Caco-2 (cell line): ENCODE results near the gene MAP1B. TPM values are rescaled to one million over a fixed set of nuclear protein-coding genes. Genes with fewer than 3 reads are reported as not detected.

Experiments
- BruUV-seq: library from RNA; stranded (reverse); fragments of 400-500 nt; replicated peaks from 2 replicates; lab custom pipeline; 2021; lab: Mats Ljungman, UMichigan
- CTCF ChIA-PET: fragments of 300-600 bp; sonication (Branson Sonifier 250); formaldehyde crosslinking; loops from one replicate; lab custom pipeline; 2022; ENCODE audit warnings: antibody characterized with exemption; lab: Charles Lee
- POLR2A ChIA-PET: fragments of 300-600 bp; sonication (Branson Sonifier 250); formaldehyde crosslinking; loops from one replicate; lab custom pipeline; 2022; ENCODE audit warnings: antibody characterized with exemption; lab: Charles Lee
- DNase-seq, 2 experiments: peaks; one replicate each; pipeline versions ENCODE4 v3.0.0 to v3.0.0-alpha.2; 2020 to 2022
- H3K27me3 ChIP-seq: replicated peaks from 2 replicates; pipeline ENCODE4 v1.6.0; 2011; ENCODE audit warnings: low read length; ENCODE audit not compliant: control insufficient read depth, insufficient read depth
- H3K36me3 ChIP-seq: 2 replicates; pipeline ENCODE4 v1.5.1; 2011; ENCODE audit warnings: low read length; ENCODE audit not compliant: control insufficient read depth, insufficient read depth
- H3K4me1 ChIP-seq: fragments of 250-450 bp; sonication (Bioruptor Pico); 2 replicates; pipeline ENCODE4 v1.5.1; 2020; ENCODE audit warnings: mild to moderate bottlenecking
- H3K4me3 ChIP-seq: 2 replicates; pipeline ENCODE4 v1.5.1; 2011; ENCODE audit warnings: low read depth, mild to moderate bottlenecking, control low read depth, low read length
- H3K9me3 ChIP-seq: fragments of 250-450 bp; sonication (Bioruptor Pico); 2 replicates; pipeline ENCODE4 v1.5.1; 2020; ENCODE audit warnings: mild to moderate bottlenecking, moderate library complexity
- H3K27ac Mint-ChIP-seq: one replicate; pipeline ENCODE4 v1.8.0; 2022; ENCODE audit warnings: mixed read lengths; ENCODE audit not compliant: unreplicated experiment
- H3K27me3 Mint-ChIP-seq: one replicate; pipeline ENCODE4 v1.8.0; 2022; ENCODE audit warnings: mixed read lengths; ENCODE audit not compliant: insufficient read depth, unreplicated experiment
- H3K36me3 Mint-ChIP-seq: one replicate; pipeline ENCODE4 v1.8.0; 2022; ENCODE audit warnings: mild to moderate bottlenecking, mixed read lengths; ENCODE audit not compliant: insufficient read depth, unreplicated experiment
- H3K4me1 Mint-ChIP-seq: one replicate; pipeline ENCODE4 v1.8.0; 2022; ENCODE audit warnings: low read depth, mixed read lengths; ENCODE audit not compliant: unreplicated experiment
- H3K4me3 Mint-ChIP-seq: one replicate; pipeline ENCODE4 v1.8.0; 2022; ENCODE audit warnings: mild to moderate bottlenecking, moderate library complexity, mixed read lengths; ENCODE audit not compliant: unreplicated experiment
- H3K9me3 Mint-ChIP-seq: one replicate; pipeline ENCODE4 v1.8.0; 2022; ENCODE audit warnings: mixed read lengths; ENCODE audit not compliant: unreplicated experiment
- intact Hi-C: fragments of 100-400 bp; cut with micrococcal nuclease; formaldehyde crosslinking; loops from one replicate; pipeline ENCODE4 v1.10.0; 2022; ENCODE audit not compliant: unreplicated experiment
- total RNA-seq: library from RNA; stranded (reverse); gene quantifications from 2 replicates; pipeline ENCODE4 v1.2.3, GENCODE V29; 2022
- TF ChIP-seq, protein P1 (sequence below), 2 experiments: fragments of 200-600 bp in 1 of 2; IDR thresholded peaks; 1 replicate in 1 of 2; 2 replicates in 1 of 2; pipeline versions ENCODE4 v1.5.1 to v1.8.0; 2011 to 2022; ENCODE audit warnings: antibody characterized with exemption in 1 of 2, control low read depth in 1 of 2, inconsistent platforms in 1 of 2, low read depth in 1 of 2, low read length in 1 of 2, mild to moderate bottlenecking in 1 of 2, moderate library complexity in 1 of 2; ENCODE audit not compliant: insufficient read depth in 1 of 2, severe bottlenecking in 1 of 2, unreplicated experiment in 1 of 2

Gene MAP1B
- total RNA-seq, 1 experiment from 2014 or later: 0.66 TPM

DNA sequence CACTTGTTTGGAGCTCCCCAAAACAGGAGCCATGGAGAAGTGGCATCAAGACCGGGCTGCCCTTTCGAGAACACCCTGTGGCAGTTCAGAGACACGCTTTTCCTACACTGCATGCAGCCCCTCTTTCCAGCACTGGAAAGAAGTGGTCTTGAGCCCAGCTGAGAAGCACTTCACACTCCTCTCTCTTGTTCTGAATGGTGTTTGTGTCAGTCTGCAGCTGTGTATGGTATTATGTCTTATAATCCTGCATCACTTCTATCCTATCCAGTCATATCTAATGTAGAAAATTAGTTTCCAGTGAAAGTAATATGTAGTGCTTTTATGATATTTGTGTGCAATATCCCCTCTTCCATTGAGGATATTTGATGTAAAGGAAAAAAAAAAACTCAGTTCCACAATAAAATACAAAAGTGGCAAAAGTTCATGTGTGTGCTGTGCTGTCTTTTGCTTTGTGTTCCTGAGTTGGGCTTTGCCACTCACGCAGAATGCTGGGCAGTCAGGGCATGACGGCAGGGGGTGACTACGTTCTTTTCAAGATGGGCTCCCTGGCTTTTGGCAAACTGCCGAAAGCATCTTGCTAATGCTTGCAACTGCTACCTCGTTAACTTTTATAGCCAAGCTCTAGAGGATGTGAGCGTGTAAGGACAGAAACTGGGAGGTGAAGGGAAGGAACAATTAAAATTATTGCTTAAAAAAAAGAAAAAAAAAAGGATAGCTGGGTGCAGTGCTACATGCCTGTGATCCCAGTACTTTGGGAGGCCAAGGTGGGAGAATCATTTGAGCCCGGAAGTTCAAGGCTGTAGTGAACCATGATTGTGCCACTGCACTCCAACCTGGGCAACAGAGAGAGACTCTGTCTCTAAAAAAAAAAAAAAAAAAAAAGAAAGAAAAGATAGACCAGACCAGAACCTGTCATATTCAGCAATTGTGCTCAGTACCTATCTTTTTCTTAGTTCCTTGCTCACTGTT, 102.2 kb downstream of the MAP1B start:
- Histone ChIP-seq H3K4me1 (no peaks in the 10 kb centered on the region), H3K27me3 (no peaks in the 10 kb centered on the region), H3K4me3 (no peak overlapping the region), H3K9me3 (no peaks in the 10 kb centered on the region), H3K36me3 (no peaks in the 10 kb centered on the region)
- Mint-ChIP-seq H3K36me3 (no peaks in the 10 kb centered on the region), H3K9me3 (no peaks in the 10 kb centered on the region), H3K27ac (no peak overlapping the region), H3K4me1 (peaks cover 8% of the 10 kb centered on the region), H3K4me3 (no peak overlapping the region), H3K27me3 (no peaks in the 10 kb centered on the region)
- intact Hi-C loops: no loop called here
- ChIA-PET CTCF (interaction anchor here (0.5 kb wide), 1 partner anchor 887 kb away, joined by 3 read pairs; no protein-coding TSS in a partner anchor), POLR2A (no interaction called here)
- DNase-seq: no peak
- TF ChIP-seq, protein P1, sequence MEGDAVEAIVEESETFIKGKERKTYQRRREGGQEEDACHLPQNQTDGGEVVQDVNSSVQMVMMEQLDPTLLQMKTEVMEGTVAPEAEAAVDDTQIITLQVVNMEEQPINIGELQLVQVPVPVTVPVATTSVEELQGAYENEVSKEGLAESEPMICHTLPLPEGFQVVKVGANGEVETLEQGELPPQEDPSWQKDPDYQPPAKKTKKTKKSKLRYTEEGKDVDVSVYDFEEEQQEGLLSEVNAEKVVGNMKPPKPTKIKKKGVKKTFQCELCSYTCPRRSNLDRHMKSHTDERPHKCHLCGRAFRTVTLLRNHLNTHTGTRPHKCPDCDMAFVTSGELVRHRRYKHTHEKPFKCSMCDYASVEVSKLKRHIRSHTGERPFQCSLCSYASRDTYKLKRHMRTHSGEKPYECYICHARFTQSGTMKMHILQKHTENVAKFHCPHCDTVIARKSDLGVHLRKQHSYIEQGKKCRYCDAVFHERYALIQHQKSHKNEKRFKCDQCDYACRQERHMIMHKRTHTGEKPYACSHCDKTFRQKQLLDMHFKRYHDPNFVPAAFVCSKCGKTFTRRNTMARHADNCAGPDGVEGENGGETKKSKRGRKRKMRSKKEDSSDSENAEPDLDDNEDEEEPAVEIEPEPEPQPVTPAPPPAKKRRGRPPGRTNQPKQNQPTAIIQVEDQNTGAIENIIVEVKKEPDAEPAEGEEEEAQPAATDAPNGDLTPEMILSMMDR (IDR thresholded peaks at IDR 0.05; ENCODE audit: insufficient read depth in 1 of 2, low read depth in 1 of 2, low read length in 1 of 2, severe bottlenecking in 1 of 2, unreplicated experiment in 1 of 2): no peak
- BruUV-seq: no TSS peak

DNA sequence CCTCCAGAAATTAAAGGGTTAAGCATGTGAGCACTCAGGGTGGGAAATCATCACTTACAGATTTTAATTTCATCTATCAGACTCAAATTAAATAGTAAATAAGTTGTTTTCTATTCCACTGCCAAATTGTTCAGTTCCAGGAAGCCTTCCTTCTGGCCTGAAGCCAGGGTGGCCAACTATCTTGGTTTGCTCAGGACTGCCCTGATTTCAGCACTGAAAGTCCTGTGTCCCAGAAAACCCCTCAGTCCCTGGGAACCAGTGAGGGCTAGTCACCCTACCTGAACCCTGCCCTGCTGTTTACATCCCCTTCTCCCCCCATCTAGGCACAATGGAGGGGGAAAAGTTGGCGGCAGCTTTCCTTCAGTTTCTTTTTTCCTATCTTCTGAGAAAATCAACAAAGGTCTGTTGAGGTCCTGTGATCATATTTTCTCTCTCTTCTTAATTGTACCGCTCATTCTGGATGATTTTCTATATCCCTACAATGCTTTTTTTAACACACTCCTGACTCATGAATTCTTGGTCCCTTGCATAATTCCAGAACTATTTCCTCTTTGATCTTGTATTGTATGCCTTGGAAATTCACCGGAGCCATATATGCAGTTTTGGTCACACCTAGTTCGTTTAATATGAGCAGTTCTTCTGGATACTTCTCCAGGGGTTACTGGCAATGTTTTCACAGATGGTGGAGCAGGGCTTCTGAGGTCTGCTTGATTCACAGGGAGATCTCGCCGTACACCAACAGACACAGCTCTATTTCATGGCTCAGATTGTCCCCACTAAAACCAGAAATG, 103.8 kb downstream of the MAP1B start:
- CTCF ChIA-PET: no interaction called here
- TF ChIP-seq, protein P1 (IDR thresholded peaks at IDR 0.05; ENCODE audit: insufficient read depth in 1 of 2, low read depth in 1 of 2, low read length in 1 of 2, severe bottlenecking in 1 of 2, unreplicated experiment in 1 of 2): no peak
- Mint-ChIP-seq H3K4me3 (no peak overlapping the region), H3K27ac (no peak overlapping the region), H3K9me3 (no peaks in the 10 kb centered on the region), H3K4me1 (peaks cover 8% of the 10 kb centered on the region), H3K36me3 (no peaks in the 10 kb centered on the region), H3K27me3 (no peaks in the 10 kb centered on the region)
- intact Hi-C loops: no loop called here
- POLR2A ChIA-PET: no interaction called here
- Histone ChIP-seq H3K36me3 (no peaks in the 10 kb centered on the region), H3K27me3 (no peaks in the 10 kb centered on the region), H3K4me1 (no peaks in the 10 kb centered on the region), H3K9me3 (no peaks in the 10 kb centered on the region), H3K4me3 (no peak overlapping the region)
- BruUV-seq: no TSS peak
- no peak for DNase-seq

DNA sequence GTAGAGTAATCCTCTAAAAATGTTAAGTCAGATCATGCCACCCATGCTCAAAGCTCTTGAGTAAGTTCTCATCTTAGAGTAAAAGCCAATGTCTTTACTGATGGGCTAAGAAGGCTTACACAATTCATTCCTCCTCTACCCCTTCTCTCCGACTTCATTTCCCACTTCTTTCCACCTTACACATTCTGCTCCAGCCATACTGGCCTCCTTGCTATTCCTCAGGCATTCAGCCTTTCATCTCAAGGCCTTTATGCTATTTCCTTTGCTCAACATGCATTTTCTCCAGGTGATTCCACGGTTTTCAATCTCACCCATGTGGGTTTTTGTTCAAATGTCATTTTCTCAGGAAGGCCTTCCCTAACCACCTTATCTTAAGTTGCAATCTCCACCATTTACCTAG, 104.9 kb downstream of the MAP1B start:
- Histone ChIP-seq H3K4me3 (no peak overlapping the region), H3K36me3 (no peaks in the 10 kb centered on the region), H3K27me3 (no peaks in the 10 kb centered on the region), H3K9me3 (no peaks in the 10 kb centered on the region), H3K4me1 (no peaks in the 10 kb centered on the region)
- Mint-ChIP-seq H3K9me3 (no peaks in the 10 kb centered on the region), H3K36me3 (peaks cover 1% of the 10 kb centered on the region), H3K4me1 (peaks cover 8% of the 10 kb centered on the region), H3K4me3 (no peak overlapping the region), H3K27ac (no peak overlapping the region), H3K27me3 (no peaks in the 10 kb centered on the region)
- DNase-seq: no peak
- TF ChIP-seq, protein P1 (IDR thresholded peaks at IDR 0.05; ENCODE audit: insufficient read depth in 1 of 2, low read depth in 1 of 2, low read length in 1 of 2, severe bottlenecking in 1 of 2, unreplicated experiment in 1 of 2): no peak
- CTCF ChIA-PET: no interaction called here
- intact Hi-C loops: no loop called here
- POLR2A ChIA-PET: no interaction called here
- no TSS peak for BruUV-seq
